ENCODE data around the gene ARRDC5.
"Not testable (repeated sequence)": the region's sequence is repeated elsewhere in the genome, so short reads cannot be mapped to it uniquely, and the experiment has no call there.

The ARRDC5 gene

GRCh38 chr19:4902796-4903195 lies at the start of gene ARRDC5:
ARRDC5 (minus strand) TSS chr19:4902896; CDS start chr19:4902825, 71 bp downstream.
- in situ Hi-C loops (cut with HindIII; ENCODE audit: low sequenced_read_pairs) = no loop called here

GRCh38 chr19:4951656-4952055 lies 49.0 kb upstream of the ARRDC5 start:
- in situ Hi-C loops (cut with HindIII; ENCODE audit: low sequenced_read_pairs) = no loop called here

DNA sequence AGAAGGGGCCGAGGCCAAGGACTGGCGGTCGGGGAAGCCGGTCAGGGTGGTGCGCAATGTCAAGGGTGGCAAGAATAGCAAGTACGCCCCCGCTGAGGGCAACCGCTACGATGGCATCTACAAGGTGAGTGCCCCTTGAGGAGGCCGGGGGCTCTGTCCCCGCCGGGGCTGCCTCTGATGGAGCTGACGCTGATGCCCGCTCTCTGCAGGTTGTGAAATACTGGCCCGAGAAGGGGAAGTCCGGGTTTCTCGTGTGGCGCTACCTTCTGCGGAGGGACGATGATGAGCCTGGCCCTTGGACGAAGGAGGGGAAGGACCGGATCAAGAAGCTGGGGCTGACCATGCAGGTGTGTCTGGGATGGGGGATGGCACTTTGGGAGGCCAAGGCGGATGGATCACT lies 48.0 kb upstream of the ARRDC5 start:
- in situ Hi-C loops (cut with HindIII; ENCODE audit: low sequenced_read_pairs) = not testable (repeated sequence)

DNA sequence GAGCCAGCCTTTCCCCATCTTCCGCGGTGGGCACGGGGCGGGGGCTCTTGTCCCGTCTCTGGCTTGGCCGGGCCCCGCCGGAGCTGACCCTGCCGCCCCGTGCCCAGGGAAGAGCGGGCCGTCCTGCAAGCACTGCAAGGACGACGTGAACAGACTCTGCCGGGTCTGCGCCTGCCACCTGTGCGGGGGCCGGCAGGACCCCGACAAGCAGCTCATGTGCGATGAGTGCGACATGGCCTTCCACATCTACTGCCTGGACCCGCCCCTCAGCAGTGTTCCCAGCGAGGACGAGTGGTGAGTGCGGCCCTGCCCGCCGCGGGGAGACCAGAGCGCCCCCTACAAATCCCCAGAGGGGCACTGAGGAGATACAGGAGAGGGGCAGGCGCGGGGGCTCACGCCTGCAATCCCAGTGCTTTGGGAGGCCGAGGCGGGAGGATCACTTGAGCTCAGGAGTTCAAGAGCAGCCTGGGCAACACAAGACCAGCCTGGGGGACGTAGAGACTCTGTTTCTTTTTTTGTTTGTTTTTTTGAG lies 39.0 kb upstream of the ARRDC5 start:
- in situ Hi-C loops (cut with HindIII; ENCODE audit: low sequenced_read_pairs) = not testable (repeated sequence)

GRCh38 chr19:4939466-4939865 lies 36.8 kb upstream of the ARRDC5 start:
- in situ Hi-C loops (cut with HindIII; ENCODE audit: low sequenced_read_pairs) = no loop called here

DNA sequence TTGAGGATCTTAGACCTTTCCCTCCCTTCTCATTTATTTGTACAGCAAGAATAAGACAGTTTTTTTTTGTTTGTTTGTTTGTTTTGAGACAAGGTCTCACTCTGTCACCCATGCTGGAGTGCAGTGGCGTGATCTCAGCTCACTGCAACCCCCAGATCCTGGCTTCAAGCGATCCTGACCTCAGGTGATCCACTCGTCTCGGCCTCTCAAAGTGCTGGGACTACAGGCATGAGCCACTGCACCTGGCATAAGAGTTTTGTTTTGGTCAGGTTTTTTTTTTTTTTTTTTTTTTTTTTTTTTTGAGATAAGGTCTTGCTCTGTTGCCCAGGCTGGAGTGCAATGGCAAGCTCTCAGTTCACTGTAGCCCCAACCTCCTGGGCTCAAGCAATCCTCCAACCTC lies 35.8 kb upstream of the ARRDC5 start:
- in situ Hi-C loops (cut with HindIII; ENCODE audit: low sequenced_read_pairs) = not testable (repeated sequence)

DNA sequence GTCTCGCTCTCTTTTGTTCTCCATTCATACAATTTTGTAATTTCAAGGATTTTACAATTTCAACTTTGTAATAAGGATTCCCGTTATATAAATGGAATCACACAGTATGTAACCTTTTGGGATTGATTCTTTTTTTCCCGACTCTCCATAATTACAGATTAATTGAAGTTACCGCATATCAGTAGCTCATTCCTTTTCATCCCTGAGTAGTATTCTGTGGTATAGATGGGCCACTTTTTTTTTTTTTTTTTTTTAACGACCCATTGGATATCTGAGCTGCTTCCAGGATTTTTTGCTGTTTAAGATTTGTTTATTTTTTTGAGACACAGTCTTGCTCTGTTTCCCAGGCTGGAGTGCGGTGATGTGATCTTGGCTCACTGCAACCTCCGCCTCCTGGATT lies 34.4 kb upstream of the ARRDC5 start:
- in situ Hi-C loops (cut with HindIII; ENCODE audit: low sequenced_read_pairs) = no loop called here

GRCh38 chr19:4935444-4935843 lies 32.7 kb upstream of the ARRDC5 start:
- in situ Hi-C loops (cut with HindIII; ENCODE audit: low sequenced_read_pairs) = no loop called here

DNA sequence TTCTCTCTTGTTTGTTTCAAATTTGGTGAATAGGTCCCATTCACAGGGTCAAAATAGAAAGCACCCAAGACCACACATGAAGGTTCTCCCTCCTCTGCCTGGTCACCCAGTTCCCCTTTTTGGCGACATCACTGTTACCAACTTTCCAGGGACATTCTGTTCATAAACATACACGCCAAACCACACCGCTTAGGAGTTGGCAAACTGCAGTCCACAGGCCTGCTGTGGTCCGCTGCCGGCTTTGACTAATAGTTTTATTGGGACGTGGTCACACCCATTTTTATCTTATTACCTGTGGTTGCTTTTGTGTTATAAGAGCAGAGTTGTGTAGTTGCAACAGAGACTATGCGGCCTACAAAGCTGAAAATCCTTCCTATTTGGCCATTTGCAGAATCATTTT lies 30.8 kb upstream of the ARRDC5 start:
- in situ Hi-C loops (cut with HindIII; ENCODE audit: low sequenced_read_pairs) = no loop called here

- in situ Hi-C loops (cut with HindIII; ENCODE audit: low sequenced_read_pairs) = no loop called here
These were observed 30.0 kb upstream of the ARRDC5 start for GRCh38 chr19:4932711-4933110.

DNA sequence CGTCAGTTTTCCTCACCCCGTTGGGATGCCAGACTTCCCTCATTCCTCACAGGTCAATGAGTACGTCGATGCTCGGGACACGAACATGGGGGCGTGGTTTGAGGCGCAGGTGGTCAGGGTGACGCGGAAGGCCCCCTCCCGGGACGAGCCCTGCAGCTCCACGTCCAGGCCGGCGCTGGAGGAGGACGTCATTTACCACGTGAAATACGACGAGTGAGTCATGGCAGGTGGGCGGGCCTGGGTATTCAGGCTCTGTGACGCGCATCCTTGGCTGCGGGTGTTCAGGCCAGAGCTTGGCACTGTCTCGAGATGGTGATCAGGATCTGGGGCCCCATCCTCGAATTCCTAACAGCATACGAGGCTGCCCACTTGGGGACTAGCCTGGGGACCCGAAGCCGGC lies 28.0 kb upstream of the ARRDC5 start:
- in situ Hi-C loops (cut with HindIII; ENCODE audit: low sequenced_read_pairs) = no loop called here

- in situ Hi-C loops (cut with HindIII; ENCODE audit: low sequenced_read_pairs) = no loop called here
These were observed 26.5 kb upstream of the ARRDC5 start for GRCh38 chr19:4929186-4929585.

- in situ Hi-C loops (cut with HindIII; ENCODE audit: low sequenced_read_pairs) = no loop called here
These were observed 20.6 kb upstream of the ARRDC5 start for GRCh38 chr19:4923276-4923747.

- in situ Hi-C loops (cut with HindIII; ENCODE audit: low sequenced_read_pairs) = no loop called here
These were observed 20.0 kb upstream of the ARRDC5 start for GRCh38 chr19:4922530-4923275.

DNA sequence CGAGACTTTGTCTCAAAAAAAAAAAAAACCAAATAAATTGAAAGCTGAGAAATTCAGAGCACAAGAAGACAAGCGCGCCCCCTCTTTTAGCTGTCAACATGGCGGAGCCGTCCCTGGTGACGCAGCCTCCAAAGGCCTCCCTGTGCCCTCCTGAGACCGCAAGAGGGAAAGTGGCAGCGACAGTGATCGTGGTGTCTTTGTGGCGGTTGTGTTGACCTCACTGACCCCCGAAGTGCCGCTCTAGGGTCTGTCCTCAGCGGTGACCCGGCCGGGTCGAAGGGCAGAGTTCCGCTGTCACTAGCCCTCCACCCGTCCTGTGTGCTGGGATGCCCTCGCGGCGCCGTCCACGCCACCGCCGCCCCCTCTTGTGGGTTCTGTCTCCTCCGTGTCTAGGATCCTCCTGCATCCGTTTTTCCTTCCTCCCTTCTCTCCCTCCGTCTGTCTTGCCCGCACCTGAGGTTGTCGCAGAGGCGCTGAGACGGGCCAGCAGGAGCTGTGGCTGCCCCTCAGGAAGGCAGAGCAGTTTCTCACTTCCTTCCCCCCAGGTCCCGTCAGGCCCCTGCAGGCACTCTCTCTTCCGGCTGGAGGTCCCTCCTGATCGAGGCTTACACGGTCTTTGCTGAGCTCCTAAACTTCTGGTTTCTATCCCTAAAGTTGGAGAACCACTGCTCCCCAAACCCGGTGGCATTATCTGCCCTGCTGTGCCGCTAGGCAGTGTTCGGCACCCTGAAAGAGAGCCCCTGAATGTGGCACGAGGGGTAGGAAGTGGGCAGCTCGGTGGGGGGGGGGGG lies 13.8 kb upstream of the ARRDC5 start:
- in situ Hi-C loops (cut with HindIII; ENCODE audit: low sequenced_read_pairs) = no loop called here

GRCh38 chr19:4914736-4915501 lies 12.2 kb upstream of the ARRDC5 start:
- in situ Hi-C loops (cut with HindIII; ENCODE audit: low sequenced_read_pairs) = no loop called here

GRCh38 chr19:4913996-4914735 lies 11.5 kb upstream of the ARRDC5 start:
- in situ Hi-C loops (cut with HindIII; ENCODE audit: low sequenced_read_pairs) = no loop called here

GRCh38 chr19:4911786-4912672 lies 9.3 kb upstream of the ARRDC5 start:
- in situ Hi-C loops (cut with HindIII; ENCODE audit: low sequenced_read_pairs) = no loop called here

- in situ Hi-C loops (cut with HindIII; ENCODE audit: low sequenced_read_pairs) = no loop called here
These were observed 8.6 kb upstream of the ARRDC5 start for GRCh38 chr19:4911314-4911713.

Measured in DLD1 (cell line).